Panc1 (cell line): Measurements from ENCODE around the gene ZCCHC17.

ENCODE experiments used
- CTCF ChIP-seq: fragments of 450-650 bp; IDR thresholded peaks from 2 replicates; pipeline ENCODE4 v1.5.1; 2017; ENCODE audit warnings: mild to moderate bottlenecking
- POLR2AphosphoS5 ChIP-seq: IDR thresholded peaks from 2 replicates; pipeline ENCODE4 v1.6.1; 2012; ENCODE audit warnings: mild to moderate bottlenecking, low read depth, low read length, moderate library complexity
- REST ChIP-seq, 2 experiments: IDR thresholded peaks; 2 replicates each; pipeline ENCODE4 v1.6.1; 2011 to 2012; ENCODE audit warnings: low read depth in 2 of 2, control low read depth in 1 of 2, low read length in 1 of 2, mild to moderate bottlenecking in 1 of 2, moderate library complexity in 1 of 2; ENCODE audit not compliant: insufficient read depth in 1 of 2
- SIN3A ChIP-seq: IDR thresholded peaks from 2 replicates; pipeline ENCODE4 v1.6.1; 2012; ENCODE audit warnings: low read depth, mild to moderate bottlenecking, low read length, moderate library complexity, borderline replicate concordance; ENCODE audit not compliant: insufficient read depth
- TCF7L2 ChIP-seq: IDR thresholded peaks from 2 replicates; pipeline ENCODE4 v1.6.1; 2011; ENCODE audit warnings: mild to moderate bottlenecking, low read depth, low read length, inconsistent platforms

- TF ChIP-seq CTCF (no peak), REST (IDR thresholded peaks at IDR 0.05; ENCODE audit: insufficient read depth in 1 of 2, low read depth in 2 of 2, low read length in 1 of 2) (no peak), SIN3A (no peak), POLR2AphosphoS5 (no peak), TCF7L2 (no peak)
Observed at GRCh38 chr1:31409946-31410858, 113.4 kb downstream of the ZCCHC17 start.
